K562 (cell line): ENCODE data around the gene LMCD1.

Experiments used
- ADNP ChIP-seq: fragments of 200-800 bp; sonication (Bioruptor generic); IDR thresholded peaks from 2 replicates; pipeline ENCODE4 v1.6.1; 2016; ENCODE audit warnings: missing genetic modification characterization, missing compliant biosample characterization
- EP300 ChIP-seq: IDR thresholded peaks from 2 replicates; pipeline ENCODE4 v1.6.1; 2012; ENCODE audit warnings: low read length, improper control_type of control experiment
- POLR2AphosphoS5 ChIP-seq: IDR thresholded peaks from 2 replicates; pipeline ENCODE4 v1.6.1; 2011; ENCODE audit warnings: mild to moderate bottlenecking, low read depth, low read length, moderate library complexity; ENCODE audit not compliant: control insufficient read depth, insufficient read depth
- ZNF224 ChIP-seq: sonication (generic); formaldehyde crosslinking; IDR thresholded peaks from 2 replicates; pipeline ENCODE4 v1.8.0; 2022; ENCODE audit warnings: mild to moderate bottlenecking, missing genetic modification reagents

GRCh38 chr3:8571256-8571655 is 69.6 kb downstream of the LMCD1 start:
- TF ChIP-seq EP300 (no peak), ZNF224 (CRISPR knock-in tag) (no peak), POLR2AphosphoS5 (no peak), ADNP (tag) (no peak)
